ENCODE results near the gene ABCC10. TPM values are rescaled to one million over a fixed set of nuclear protein-coding genes. Genes with fewer than 3 reads are reported as not detected.
"Not testable (repeated sequence)": the region's sequence is repeated elsewhere in the genome, so short reads cannot be mapped to it uniquely, and the experiment has no call there.

Gene ABCC10
- total RNA-seq, 1 donor from 2014 or later = 46.8 TPM

DNA sequence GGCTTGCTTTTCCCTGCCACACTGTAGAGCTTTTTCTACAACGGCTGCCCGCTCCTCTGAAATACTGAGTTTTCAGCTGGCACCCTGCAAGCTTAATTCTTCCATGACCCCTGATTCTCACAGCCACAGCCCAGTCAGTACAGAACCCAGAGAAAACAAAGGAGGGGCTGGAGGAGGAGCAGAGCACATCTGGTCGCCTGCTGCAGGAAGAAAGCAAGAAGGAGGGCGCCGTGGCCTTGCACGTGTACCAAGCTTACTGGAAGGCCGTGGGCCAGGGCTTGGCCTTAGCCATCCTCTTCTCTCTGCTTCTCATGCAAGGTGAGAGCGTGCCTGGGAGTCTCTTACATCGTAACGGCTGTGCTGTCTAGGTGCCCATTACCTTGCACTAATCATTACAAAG lies 16.7 kb downstream of the ABCC10 start:
- DNase-seq (ENCODE audit: low spot score) = no peak

DNA sequence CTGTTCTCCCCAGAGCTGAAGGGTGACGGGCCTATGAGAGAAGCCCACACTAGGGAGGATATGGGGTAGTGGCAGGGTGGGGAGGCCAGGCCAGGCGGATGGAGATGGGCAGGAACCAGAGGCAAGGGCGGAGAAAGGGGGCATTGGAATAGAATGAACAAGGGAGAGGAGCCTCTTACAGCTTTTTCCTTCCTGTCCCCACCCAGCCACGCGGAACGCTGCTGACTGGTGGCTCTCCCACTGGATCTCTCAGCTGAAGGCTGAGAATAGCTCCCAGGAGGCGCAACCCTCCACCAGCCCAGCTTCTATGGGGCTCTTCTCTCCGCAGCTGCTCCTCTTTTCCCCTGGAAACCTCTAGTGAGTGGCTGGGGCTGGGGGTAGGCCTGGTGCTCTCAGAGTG lies 17.2 kb downstream of the ABCC10 start:
- DNase-seq (ENCODE audit: low spot score) = no peak

DNA sequence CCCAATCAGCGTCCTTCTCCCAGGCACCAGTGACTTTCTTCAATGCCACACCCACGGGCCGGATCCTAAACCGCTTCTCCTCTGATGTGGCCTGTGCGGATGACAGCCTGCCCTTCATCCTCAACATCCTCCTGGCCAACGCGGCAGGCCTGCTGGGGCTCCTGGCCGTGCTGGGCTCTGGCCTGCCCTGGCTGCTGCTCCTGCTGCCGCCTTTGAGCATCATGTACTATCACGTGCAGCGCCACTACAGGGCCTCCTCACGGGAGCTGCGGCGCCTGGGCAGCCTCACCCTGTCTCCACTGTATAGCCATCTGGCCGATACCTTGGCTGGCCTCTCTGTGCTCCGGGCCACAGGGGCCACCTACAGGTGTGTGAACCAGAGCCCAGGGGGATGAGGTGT lies 18.2 kb downstream of the ABCC10 start:
- DNase-seq (ENCODE audit: low spot score) = no peak

DNA sequence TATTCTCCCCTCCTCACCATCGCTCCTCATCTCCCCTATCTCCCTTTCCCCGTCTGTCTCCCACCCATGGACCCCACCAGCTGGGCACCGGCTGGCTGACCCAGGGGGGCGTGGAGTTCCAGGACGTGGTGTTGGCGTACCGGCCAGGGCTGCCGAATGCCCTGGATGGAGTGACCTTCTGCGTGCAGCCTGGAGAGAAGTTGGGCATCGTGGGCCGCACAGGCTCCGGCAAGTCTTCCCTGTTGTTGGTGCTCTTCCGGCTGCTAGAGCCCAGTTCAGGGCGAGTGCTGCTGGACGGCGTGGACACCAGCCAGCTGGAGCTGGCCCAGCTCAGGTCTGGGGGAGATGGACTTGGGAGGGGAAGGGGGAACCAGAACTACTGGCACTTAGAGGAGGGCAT lies 20.3 kb downstream of the ABCC10 start:
- no peak for DNase-seq (ENCODE audit: low spot score)

DNA sequence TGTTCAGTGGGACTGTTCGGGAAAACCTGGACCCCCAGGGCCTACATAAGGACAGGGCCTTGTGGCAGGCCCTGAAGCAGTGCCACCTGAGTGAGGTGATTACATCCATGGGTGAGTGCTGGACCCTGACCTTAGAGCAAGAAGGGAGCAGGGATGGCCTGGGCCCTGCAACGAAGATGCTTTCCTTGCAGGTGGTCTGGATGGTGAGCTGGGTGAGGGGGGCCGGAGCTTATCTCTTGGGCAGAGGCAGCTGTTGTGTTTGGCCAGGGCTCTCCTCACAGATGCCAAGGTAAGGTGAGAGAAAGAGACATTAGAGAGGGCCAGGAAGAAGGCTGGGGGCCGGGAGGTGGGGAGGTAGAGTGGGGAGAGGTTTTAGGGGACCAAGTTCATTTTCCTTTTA lies 21.6 kb downstream of the ABCC10 start:
- DNase-seq (ENCODE audit: low spot score) = no peak

DNA sequence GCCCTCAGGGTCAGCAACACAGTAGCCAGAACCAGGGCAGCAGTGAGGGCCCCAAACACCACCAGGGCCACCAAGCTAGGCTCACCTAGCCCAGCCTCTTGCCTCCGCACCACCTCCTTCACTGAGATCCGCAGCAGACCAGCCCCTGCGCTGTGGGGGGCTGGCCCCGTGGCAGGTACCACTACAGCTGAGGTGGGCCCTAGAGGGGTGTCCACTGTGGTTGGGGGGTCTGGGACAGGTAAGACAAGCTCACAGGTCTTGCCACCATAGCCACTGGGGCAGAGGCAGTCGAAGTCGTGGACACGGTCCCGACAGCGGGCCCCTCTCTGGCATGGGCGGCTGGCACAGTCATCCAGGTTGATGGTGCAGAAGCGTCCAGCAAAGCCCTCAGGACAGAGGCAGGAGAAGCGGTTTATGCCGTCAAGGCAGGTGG lies 23.4 kb downstream of the ABCC10 start:
- no peak for DNase-seq (ENCODE audit: low spot score)

DNA sequence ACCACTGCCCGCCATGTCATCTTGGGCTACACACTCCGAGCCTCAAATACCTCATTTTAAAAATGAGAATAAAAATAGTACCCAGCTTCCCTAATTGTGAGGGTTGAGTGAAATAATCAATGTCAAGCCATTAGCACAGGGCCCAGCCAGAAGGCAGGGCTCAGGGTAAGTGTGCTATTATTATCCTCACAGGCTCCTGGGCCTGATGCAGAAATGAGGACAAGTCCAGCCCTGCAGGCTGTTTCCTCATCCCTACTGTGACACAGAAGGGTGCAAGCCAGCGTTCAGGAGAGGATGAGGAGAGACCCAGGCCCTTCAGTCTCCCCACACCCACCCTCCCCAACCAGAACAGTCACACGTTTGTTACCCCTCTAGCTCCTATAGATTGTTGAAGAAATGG lies 24.0 kb downstream of the ABCC10 start:
- DNase-seq (ENCODE audit: low spot score) = no peak

DNA sequence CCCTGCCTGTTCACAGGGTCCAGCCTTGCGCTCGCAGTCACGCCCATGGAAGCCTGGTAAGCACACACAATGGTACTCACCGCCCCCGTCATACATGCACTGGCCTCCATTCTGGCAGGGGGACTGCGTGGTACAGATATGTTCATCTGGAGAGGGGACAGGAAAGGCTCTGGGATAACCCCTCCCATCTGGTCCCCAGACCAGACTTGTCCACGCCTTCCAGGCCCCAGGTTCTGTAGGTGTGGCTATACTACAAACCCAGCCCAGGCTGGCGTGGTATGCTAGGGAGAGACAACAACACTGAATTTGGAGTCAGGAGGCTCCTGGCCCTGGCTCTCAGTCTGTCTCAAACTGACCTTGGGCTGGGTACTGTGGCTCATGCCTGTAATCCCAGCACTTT lies 24.6 kb downstream of the ABCC10 start:
- no peak for DNase-seq (ENCODE audit: low spot score)

DNA sequence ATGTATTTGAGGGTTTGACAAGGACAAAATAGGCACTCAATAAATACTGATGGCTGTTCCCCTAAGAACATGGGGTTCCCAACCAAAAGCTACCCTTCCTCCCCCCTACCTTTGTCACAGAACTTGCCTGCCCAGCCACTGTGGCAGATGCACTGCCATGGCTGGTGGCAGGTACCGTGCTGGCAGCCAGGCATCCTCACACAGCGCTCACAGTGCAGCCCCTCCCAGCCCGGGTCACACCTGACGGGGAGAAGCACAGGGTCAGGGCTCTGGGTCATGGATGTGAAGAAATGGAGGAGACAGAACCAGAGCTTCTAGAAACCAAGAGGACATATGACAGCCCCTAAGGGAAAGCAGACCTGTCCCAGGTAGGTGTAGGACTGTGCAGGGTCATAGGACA lies 25.6 kb downstream of the ABCC10 start:
- no peak for DNase-seq (ENCODE audit: low spot score)

DNA sequence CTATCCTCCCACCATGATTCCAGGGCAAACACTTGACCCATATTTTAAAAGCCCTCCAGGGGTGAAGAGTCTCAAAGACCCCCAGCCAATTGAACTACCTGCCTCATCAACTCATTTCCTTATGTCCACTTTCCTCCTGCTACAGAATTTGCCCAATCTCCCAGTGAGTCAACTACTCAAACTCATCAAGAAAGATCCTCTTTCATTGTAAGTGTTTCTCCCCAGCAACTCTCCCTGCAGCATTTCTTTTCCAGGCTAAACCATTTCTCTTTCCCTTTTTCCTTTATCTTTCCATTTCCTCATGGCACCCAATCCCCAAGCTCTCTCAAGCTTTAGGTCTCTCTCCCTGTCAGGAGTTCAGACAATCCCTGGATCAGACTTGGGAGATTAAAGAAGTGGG lies 26.5 kb downstream of the ABCC10 start:
- DNase-seq (ENCODE audit: low spot score) = no peak

DNA sequence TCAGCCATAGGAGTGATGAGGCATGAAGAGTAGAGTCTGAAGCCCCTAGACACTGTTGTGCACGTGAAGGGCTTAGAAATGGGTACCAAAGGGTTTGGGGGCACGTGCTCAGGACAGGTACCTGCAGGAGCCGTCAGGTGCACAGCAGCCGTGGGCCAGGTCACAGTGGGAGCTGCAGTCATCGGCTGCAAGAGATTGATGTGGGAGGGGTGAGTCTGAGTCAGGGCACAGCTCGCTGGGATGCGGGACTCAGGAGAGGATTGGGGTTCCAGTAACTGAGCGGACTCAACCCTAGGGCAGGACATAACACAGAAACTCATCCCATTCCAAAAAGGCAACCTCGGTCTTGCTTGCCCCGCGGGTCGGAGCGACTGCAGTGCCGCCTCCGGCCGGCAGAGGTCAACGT lies 27.0 kb downstream of the ABCC10 start:
- no peak for DNase-seq (ENCODE audit: low spot score)

DNA sequence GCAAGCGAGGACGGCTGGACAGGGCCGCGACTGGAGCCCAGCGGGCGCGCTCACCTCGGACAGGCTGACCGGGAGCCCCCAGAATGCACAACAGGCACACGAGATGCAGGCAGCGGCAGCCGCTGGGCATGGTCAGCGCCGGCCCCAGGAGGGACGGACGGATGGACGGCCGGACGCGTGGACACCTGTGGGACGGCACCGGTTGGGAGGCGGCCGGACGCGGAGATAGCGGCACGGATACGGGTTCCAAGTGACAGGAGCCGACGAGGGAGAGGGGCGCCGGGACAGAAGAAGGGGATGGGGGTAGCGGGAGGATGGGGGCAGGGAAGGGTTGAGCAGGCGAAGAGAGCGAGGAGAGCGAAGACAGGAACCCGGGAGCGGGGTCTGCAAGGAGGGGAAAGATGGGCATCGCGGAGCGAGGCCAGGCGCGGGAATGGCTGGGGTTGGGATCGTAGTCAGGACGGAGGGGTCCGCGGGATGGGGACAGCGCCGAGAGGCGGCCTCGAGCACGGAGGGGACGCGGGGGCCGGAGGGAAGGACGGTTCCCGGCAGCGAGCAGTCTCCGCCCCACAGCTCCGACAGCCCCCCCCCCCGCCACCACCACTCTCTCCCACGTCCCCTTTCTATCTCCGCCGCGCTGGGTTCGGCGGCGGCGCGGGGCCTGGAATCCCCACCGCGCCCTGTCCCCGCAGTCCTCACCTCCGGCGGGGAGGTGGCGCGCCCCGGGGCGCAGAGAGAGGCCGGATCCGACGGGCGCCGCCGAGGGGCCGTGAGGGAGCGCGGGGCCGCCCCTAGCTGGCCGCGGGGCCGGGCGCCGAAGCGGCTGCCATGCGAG lies 27.6 kb downstream of the ABCC10 start:
- DNase-seq (ENCODE audit: low spot score) = peak; percentile 81

DNA sequence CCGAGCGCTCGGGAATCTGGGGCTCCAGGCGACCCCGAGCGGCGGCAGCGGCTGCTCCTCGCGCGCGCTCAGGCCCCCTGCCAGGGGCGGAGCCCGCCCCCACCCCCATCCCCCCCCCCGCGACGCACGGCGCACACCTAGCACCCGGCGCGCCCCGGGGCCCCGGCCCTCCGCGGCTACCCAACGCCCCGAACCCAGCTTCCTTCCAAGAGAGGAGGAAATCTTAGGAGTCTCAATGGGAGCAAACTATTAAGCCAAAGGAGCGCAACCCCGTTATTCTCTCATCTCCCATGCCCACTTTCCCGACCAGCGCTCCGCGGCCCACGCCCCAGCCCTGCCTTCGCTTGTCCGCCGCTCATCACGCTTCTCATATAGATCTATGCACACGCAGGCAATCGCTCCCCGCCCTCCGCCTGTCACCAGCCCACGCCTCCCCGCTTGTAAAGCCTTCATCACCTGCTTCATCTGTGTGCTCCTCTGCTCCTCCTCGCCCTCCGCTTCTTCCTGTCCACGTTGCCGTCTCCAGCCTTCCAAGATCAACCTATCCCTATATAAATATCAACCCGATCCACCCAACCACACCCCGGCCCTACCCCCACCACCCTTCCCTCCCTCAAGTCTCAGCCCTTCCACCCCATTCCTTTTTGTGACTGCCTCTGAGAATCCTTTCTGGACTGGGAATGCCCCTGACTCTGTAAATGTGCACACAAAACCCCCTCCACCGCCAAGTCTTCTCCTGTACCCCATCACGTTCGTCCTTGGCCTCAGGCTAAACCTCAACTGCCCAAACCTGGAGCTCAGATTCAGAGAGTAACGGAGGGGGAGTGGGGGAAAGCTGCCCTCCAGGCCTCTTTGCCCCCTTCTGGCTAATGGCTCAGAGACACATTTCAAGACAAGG lies 28.4 kb downstream of the ABCC10 start, which contains the start of gene DLK2:
Gene DLK2, minus strand, starts transcription at position 18 of the 898 bp plus-strand sequence. CDS start 723 bp downstream, outside the sequence.
- DNase-seq (ENCODE audit: low spot score) = no peak

DNA sequence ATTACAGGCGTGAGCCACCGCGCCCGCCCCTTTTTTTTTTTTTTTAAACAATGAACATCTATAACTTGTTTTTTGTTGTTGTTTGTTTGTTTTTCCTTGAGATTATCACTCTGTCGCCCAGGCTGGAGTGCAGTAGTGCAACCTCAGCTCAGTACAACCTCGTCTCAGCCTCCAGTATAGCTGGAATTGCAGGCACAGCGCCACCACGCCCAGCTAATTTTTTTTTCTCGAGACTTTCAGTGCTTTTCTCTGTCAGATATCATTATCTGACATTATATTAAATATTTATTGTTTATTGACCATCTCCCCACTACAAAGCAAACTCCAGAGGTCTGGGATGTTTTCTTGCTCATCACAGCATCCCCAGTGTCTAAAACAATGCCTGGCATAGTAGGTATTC lies 30.3 kb downstream of the ABCC10 start:
- no peak for DNase-seq (ENCODE audit: low spot score)

DNA sequence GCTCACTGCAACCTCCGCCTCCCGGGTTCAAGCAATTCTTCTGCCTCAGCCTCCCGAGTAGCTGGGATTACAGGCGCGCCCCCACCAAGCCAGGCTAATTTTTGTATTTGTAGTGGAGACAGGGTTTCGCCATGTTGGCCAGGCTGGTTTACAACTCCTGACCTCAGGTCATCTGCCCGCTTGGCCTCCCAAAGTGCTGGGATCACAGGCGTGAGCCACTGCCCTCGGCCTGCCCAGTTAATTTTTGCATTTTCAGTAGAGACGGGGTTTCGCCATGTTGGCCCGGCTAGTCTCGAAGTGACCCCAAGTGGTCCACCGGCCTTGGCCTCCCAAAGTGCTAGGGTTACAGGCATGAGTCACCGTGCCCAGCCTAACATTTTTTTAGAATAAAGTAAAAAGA lies 30.8 kb downstream of the ABCC10 start:
- DNase-seq (ENCODE audit: low spot score) = not testable (repeated sequence)

DNA sequence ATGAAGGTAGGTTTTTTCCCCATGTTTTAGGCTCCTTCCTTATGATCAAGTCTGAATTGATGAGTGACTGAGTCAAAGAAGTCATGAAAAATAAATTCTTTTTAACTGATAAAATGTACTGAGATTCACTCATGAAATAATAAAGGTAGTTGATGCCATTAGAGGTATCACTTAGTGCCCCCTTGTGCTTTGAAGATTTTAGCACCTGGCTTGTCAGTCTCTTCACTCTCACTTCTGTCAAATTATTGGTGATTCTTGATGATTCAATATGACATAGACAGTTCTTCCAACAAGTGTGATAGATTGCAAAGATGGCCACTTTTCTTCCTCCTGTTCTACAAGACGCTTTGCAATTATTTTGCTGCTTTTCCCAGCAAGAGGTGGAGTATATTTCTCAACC lies 32.2 kb downstream of the ABCC10 start:
- DNase-seq (ENCODE audit: low spot score) = no peak

DNA sequence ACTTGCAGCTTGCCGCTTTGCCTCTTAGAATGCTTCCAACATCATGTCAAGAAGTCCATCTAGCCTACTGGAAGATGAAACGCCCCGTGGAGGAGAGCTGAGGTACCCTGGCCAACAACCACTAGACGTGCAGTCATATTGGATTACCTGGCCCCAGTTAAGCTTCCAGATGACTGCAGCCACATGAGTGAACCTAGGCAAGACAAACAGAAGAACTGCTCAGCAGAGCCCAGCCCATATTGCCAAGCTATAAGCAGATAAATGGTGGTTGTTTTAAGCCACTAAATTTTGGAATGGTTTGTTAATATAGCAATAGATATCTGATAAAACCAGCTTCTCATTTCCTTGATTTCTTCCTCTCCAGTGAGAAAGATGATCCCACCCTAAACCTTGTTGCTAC lies 32.7 kb downstream of the ABCC10 start:
- DNase-seq (ENCODE audit: low spot score) = no peak

DNA sequence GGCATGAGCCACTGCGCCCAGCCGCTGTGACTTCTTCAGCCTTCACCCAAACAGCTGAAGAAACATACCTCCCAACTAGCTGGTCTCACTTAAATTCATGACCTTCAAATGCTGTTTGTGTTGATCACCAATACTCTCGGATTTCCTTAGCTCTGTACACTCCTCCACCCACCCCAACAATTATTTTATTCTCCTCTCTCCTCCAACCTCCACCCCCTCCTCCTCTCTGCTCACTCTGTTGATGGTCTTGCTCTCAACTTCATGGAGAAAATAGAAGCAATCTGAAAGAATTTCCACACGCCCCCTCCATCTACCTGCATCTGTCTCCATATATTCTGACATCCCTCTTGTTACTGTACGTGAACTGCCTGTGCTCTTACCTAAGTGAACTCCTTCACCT lies 34.6 kb downstream of the ABCC10 start:
- no peak for DNase-seq (ENCODE audit: low spot score)

DNA sequence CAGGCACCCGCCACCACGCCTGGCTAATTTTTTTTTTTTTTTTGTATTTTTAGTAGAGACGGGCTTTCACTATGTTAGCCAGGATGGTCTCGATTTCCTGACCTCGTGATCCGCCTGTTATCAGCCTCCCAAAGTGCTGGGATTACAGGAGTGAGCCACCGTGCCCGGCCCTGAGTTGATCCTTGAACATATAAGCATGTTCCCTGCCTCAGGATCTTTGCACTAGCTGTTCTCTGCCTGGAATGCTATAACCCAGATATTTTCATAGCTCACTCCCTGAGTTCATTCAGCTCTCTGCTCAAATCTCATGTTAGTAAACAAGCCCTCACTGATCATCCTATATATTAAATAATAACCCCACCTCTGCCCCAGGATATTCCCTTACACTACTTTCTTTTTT lies 37.0 kb downstream of the ABCC10 start:
- DNase-seq (ENCODE audit: low spot score) = no peak

DNA sequence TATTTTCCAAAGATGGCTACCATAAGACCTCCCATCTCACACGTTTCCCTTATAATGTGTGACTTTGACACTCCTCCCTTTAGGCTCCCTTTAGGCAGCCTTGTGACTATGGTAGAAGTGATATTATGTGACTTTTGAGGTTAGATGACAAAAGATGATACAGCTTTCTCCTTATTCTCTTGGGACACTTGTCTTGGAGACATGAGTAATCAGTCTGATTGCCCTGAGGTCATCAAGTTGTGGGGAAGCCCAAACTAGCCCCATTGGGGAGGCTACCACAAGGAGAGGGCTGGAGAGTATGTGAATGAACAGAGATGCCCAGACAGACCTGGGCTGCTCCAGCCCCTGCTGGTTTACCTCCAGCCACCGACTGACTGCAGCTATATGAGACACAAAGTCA lies 38.6 kb downstream of the ABCC10 start:
- no peak for DNase-seq (ENCODE audit: low spot score)

DNA sequence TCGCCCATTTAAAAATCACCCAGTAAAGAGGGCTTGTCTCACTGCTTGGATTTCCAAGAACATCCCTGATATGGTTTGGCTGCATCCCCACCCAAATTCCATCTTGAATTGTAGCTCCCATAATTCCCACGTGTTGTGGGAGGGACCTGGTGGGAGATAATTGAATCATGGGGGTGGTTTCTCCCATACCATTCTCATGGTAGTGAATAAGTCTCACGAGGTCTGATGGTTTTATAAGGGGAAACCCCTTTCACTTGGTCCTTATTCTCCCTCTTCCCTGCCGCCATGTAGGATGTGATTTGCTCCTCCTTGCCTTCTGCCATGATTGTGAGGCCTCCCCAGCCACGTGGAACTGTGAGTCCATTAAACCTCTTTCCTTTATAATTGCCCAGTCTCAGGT lies 39.9 kb downstream of the ABCC10 start:
- not testable (repeated sequence) for DNase-seq (ENCODE audit: low spot score)

DNA sequence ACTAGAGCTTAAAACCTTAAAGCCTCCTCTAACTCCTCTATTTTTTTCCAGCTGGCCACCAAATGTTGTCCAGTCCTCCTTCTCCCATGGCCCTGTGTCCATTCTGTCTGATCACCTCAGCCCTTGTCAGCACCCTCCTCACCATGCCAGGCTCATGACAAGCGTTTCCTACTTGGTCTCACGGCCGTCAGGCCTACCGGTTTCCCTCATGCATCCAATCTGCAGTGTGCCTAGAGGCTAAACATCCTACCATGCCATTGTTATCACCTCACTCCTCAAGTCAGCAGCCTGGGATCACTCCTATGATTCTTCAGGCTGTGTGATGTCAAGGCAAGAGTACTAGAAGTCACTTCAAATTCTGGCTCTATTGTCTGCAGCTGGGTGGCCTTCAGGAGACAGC lies 40.4 kb downstream of the ABCC10 start:
- DNase-seq (ENCODE audit: low spot score) = no peak

DNA sequence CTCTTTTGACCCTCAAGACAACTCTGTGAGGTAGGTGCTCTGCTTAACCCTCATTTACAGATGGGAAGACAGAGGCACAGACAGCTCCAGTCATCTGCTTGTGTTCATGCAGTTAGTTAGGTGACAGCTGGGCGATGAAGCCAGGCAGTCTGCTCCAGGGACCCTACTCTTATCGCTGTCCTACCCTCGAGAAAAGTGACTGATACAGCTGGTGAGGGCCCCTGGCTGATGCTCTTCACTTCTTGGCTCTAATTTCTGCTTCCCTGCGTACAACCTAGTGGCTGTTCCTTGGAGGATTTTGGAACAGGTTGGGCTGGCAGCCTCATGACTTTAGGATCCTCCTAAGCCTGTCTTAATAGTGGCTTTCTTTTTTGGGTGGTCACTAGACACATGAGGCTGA lies 40.9 kb downstream of the ABCC10 start:
- DNase-seq (ENCODE audit: low spot score) = no peak
